H9 (cell line): Measurements from ENCODE around the gene TMEM184A. TPM values are rescaled to one million over a fixed set of nuclear protein-coding genes. Genes with fewer than 3 reads are reported as not detected.

ENCODE experiments used
- DNase-seq: peaks from one replicate; pipeline ENCODE4 v3.0.0-alpha.2; 2017
- H2AFZ ChIP-seq: one replicate; pipeline ENCODE4 v1.6.1; 2013; ENCODE audit warnings: mild to moderate bottlenecking, low read length, control low read depth, moderate library complexity
- H2AK5ac ChIP-seq: 2 replicates; pipeline ENCODE4 v1.6.1; 2013; ENCODE audit warnings: low read length, control low read depth, mixed read lengths; ENCODE audit not compliant: insufficient read length
- H2BK120ac ChIP-seq: one replicate; pipeline ENCODE4 v1.6.1; 2013; ENCODE audit warnings: low read depth, mild to moderate bottlenecking, low read length, control low read depth, inconsistent platforms; ENCODE audit not compliant: poor library complexity, severe bottlenecking
- H2BK12ac ChIP-seq: 2 replicates; pipeline ENCODE4 v1.6.1; 2013; ENCODE audit warnings: low read length, control low read depth, mixed read lengths, low read depth; ENCODE audit not compliant: insufficient read length
- H2BK15ac ChIP-seq: 2 replicates; pipeline ENCODE4 v1.6.1; 2013; ENCODE audit warnings: low read depth, low read length, control low read depth
- H2BK20ac ChIP-seq: one replicate; pipeline ENCODE4 v1.6.1; 2013; ENCODE audit warnings: low read depth, mild to moderate bottlenecking, low read length, control low read depth, inconsistent platforms; ENCODE audit not compliant: poor library complexity, severe bottlenecking
- H2BK5ac ChIP-seq: 2 replicates; pipeline ENCODE4 v1.6.1; 2013; ENCODE audit warnings: low read length, control low read depth, mixed read lengths; ENCODE audit not compliant: insufficient read length
- H3K14ac ChIP-seq: 2 replicates; pipeline ENCODE4 v1.6.1; 2013; ENCODE audit warnings: low read length, control low read depth; ENCODE audit not compliant: insufficient read depth
- H3K18ac ChIP-seq: 2 replicates; pipeline ENCODE4 v1.6.1; 2013; ENCODE audit warnings: low read depth, mild to moderate bottlenecking, mixed read lengths, low read length, control low read depth; ENCODE audit not compliant: insufficient read length
- H3K23ac ChIP-seq: 2 replicates; pipeline ENCODE4 v1.6.1; 2013; ENCODE audit warnings: low read length, control low read depth, mixed read lengths, low read depth; ENCODE audit not compliant: insufficient read length
- H3K23me2 ChIP-seq: 2 replicates; pipeline ENCODE4 v1.6.1; 2013; ENCODE audit warnings: low read depth, mild to moderate bottlenecking, mixed read lengths, low read length, control low read depth; ENCODE audit not compliant: insufficient read length, poor library complexity, severe bottlenecking
- H3K27ac ChIP-seq: 2 replicates; pipeline ENCODE4 v1.5.1; 2013; ENCODE audit warnings: low read length, control low read depth, mixed read lengths, low read depth; ENCODE audit not compliant: insufficient read length
- H3K27me3 ChIP-seq: 2 replicates; pipeline ENCODE4 v1.6.1; 2013; ENCODE audit warnings: low read length, control low read depth, inconsistent platforms; ENCODE audit not compliant: insufficient read depth
- H3K4ac ChIP-seq: 2 replicates; pipeline ENCODE4 v1.6.1; 2013; ENCODE audit warnings: low read depth, mild to moderate bottlenecking, control low read depth, inconsistent platforms, low read length, moderate library complexity
- H3K4me1 ChIP-seq: 2 replicates; pipeline ENCODE4 v1.6.1; 2013; ENCODE audit warnings: low read length, control low read depth, inconsistent platforms; ENCODE audit not compliant: insufficient read depth
- H3K4me2 ChIP-seq: 2 replicates; pipeline ENCODE4 v1.6.1; 2013; ENCODE audit warnings: low read length, control low read depth, mixed read lengths; ENCODE audit not compliant: insufficient read length, insufficient read depth
- H3K56ac ChIP-seq: 2 replicates; pipeline ENCODE4 v1.6.1; 2013; ENCODE audit warnings: low read depth, mild to moderate bottlenecking, mixed read lengths, low read length, control low read depth; ENCODE audit not compliant: insufficient read length
- H3K79me1 ChIP-seq: 2 replicates; pipeline ENCODE4 v1.6.1; 2013; ENCODE audit warnings: low read depth, mild to moderate bottlenecking, moderate library complexity, low read length, control low read depth, inconsistent platforms; ENCODE audit not compliant: insufficient read depth, poor library complexity, severe bottlenecking
- H3K79me2 ChIP-seq: 2 replicates; pipeline ENCODE4 v1.6.1; 2013; ENCODE audit warnings: low read length, control low read depth, inconsistent platforms; ENCODE audit not compliant: insufficient read depth
- H3K9ac ChIP-seq: 2 replicates; pipeline ENCODE4 v1.6.1; 2013; ENCODE audit warnings: low read length, control low read depth, mixed read lengths; ENCODE audit not compliant: insufficient read length; ENCODE audit errors: extremely low read depth
- H3K9me3 ChIP-seq: one replicate; pipeline ENCODE4 v1.6.1; 2013; ENCODE audit warnings: low read depth, low read length, inconsistent platforms; ENCODE audit not compliant: control insufficient read depth
- H3T11ph ChIP-seq: one replicate; pipeline ENCODE4 v1.6.1; 2013; ENCODE audit warnings: mild to moderate bottlenecking, low read length, control low read depth, inconsistent platforms
- H4K20me1 ChIP-seq: one replicate; pipeline ENCODE4 v1.6.1; 2013; ENCODE audit not compliant: control insufficient read depth, insufficient read length, insufficient read depth
- H4K5ac ChIP-seq: 2 replicates; pipeline ENCODE4 v1.6.1; 2013; ENCODE audit warnings: low read depth, mild to moderate bottlenecking, mixed read lengths, low read length, control low read depth; ENCODE audit not compliant: insufficient read length
- H4K8ac ChIP-seq: replicated peaks from 2 replicates; pipeline ENCODE4 v1.6.1; 2013; ENCODE audit warnings: low read length, control low read depth, mixed read lengths, low read depth; ENCODE audit not compliant: insufficient read length
- H4K91ac ChIP-seq: 2 replicates; pipeline ENCODE4 v1.6.1; 2013; ENCODE audit warnings: low read depth, mild to moderate bottlenecking, moderate library complexity, mixed read lengths, low read length, control low read depth; ENCODE audit not compliant: insufficient read length
- H3K27ac Mint-ChIP-seq, 3 experiments: 2 replicates in 2 of 3; 3 replicates in 1 of 3; pipeline ENCODE4 v1.8.0; 2020 to 2021; ENCODE audit warnings: mixed read lengths in 3 of 3, mild to moderate bottlenecking in 1 of 3, moderate library complexity in 1 of 3
- H3K27me3 Mint-ChIP-seq: 2 replicates; pipeline ENCODE4 v1.8.0; 2021; ENCODE audit warnings: low read depth, mild to moderate bottlenecking, moderate library complexity, mixed read lengths
- H3K36me3 Mint-ChIP-seq, 3 experiments: 2 replicates in 2 of 3; 3 replicates in 1 of 3; pipeline ENCODE4 v1.8.0; 2020 to 2021; ENCODE audit warnings: low read depth in 3 of 3, mixed read lengths in 3 of 3; ENCODE audit not compliant: insufficient read depth in 1 of 3
- H3K4me1 Mint-ChIP-seq, 2 experiments: 2 replicates each; pipeline ENCODE4 v1.8.0; 2020; ENCODE audit warnings: mixed read lengths in 2 of 2
- H3K4me3 Mint-ChIP-seq, 2 experiments: 2 replicates in 1 of 2; 3 replicates in 1 of 2; pipeline ENCODE4 v1.8.0; 2020 to 2021; ENCODE audit warnings: mild to moderate bottlenecking in 2 of 2, mixed read lengths in 2 of 2, moderate library complexity in 1 of 2
- H3K9me3 Mint-ChIP-seq, 2 experiments: 2 replicates in 1 of 2; 3 replicates in 1 of 2; pipeline ENCODE4 v1.8.0; 2020; ENCODE audit warnings: mild to moderate bottlenecking in 2 of 2, mixed read lengths in 2 of 2, moderate library complexity in 1 of 2
- WGBS: extraction: QIAGEN DNeasy Blood & Tissue Kit; methylation state at CpG from one replicate; pipeline ENCODE4 v1.1.7; 2013; ENCODE audit warnings: missing lambda C conversion rate, low lambda C conversion rate, mixed read lengths; ENCODE audit not compliant: insufficient read length; ENCODE audit errors: extremely low coverage; 5-methylcytosine and 5-hydroxymethylcytosine counted together
- total RNA-seq: library from RNA; stranded (reverse); gene quantifications from 2 replicates; pipeline ENCODE4 v1.2.1, GENCODE V29; 2021
- TF ChIP-seq, protein P1 (sequence below): fragments of 200-600 bp; sonication (generic); conservative IDR thresholded peaks from 3 replicates; pipeline ENCODE4 v1.8.0; 2021; ENCODE audit warnings: antibody characterized with exemption, mild to moderate bottlenecking

The TMEM184A gene
- total RNA-seq, 1 experiment from 2014 or later: 1.3 TPM

GRCh38 chr7:1599640-1600395 is 43.8 kb upstream of the TMEM184A start:
- Mint-ChIP-seq H3K27ac (peak overlapping the region in 1 of 3 experiments; percentile 55; a peak in 1 of 7 replicates), H3K9me3 (no peaks in the 10 kb centered on the region)
- H3K23me2 ChIP-seq: no peaks in the 10 kb centered on the region

More at GRCh38 chr7:1599640-1600395, 43.8 kb upstream of the TMEM184A start:
- H4K5ac ChIP-seq: no peak overlapping the region
- H3K9me3 ChIP-seq: no peaks in the 10 kb centered on the region
- no peak overlapping the region for H3K9ac ChIP-seq
- no peaks in the 10 kb centered on the region for H3K79me2 ChIP-seq
- H3T11ph ChIP-seq: no peak overlapping the region
- Mint-ChIP-seq H3K4me1 (peaks cover 0 to 3% of the 10 kb centered on the region in 2 experiments; a peak in 1 of 4 replicates), H3K36me3 (no peaks in the 10 kb centered on the region), H3K4me3 (no peak overlapping the region), H3K27me3 (peaks cover 7% of the 10 kb centered on the region)
- WGBS: no CpG with 5 or more reads among the region's 29 CpGs
- no peak overlapping the region for H2AFZ ChIP-seq
- no peak overlapping the region for H2BK12ac ChIP-seq
- no peak overlapping the region; the same call in 1 of the 2 replicates for H3K14ac ChIP-seq
- H3K27ac ChIP-seq: no peak overlapping the region
- DNase-seq: no peak
- H3K79me1 ChIP-seq: no peaks in the 10 kb centered on the region
- TF ChIP-seq, protein P1, sequence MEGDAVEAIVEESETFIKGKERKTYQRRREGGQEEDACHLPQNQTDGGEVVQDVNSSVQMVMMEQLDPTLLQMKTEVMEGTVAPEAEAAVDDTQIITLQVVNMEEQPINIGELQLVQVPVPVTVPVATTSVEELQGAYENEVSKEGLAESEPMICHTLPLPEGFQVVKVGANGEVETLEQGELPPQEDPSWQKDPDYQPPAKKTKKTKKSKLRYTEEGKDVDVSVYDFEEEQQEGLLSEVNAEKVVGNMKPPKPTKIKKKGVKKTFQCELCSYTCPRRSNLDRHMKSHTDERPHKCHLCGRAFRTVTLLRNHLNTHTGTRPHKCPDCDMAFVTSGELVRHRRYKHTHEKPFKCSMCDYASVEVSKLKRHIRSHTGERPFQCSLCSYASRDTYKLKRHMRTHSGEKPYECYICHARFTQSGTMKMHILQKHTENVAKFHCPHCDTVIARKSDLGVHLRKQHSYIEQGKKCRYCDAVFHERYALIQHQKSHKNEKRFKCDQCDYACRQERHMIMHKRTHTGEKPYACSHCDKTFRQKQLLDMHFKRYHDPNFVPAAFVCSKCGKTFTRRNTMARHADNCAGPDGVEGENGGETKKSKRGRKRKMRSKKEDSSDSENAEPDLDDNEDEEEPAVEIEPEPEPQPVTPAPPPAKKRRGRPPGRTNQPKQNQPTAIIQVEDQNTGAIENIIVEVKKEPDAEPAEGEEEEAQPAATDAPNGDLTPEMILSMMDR: no peak
- H4K8ac ChIP-seq: no peak overlapping the region
- H2BK15ac ChIP-seq: no peak overlapping the region
- no peak overlapping the region for H2BK120ac ChIP-seq
- H3K4me2 ChIP-seq: no peak overlapping the region
- H2BK20ac ChIP-seq: no peak overlapping the region
- H3K23ac ChIP-seq: no peak overlapping the region
- no peaks in the 10 kb centered on the region for H3K27me3 ChIP-seq
- H2BK5ac ChIP-seq: no peak overlapping the region
- no peaks in the 10 kb centered on the region for H4K20me1 ChIP-seq
- no peak overlapping the region for H4K91ac ChIP-seq
- no peaks in the 10 kb centered on the region for H3K4me1 ChIP-seq
- no peak overlapping the region for H2AK5ac ChIP-seq
- H3K18ac ChIP-seq: no peak overlapping the region
- H3K56ac ChIP-seq: no peak overlapping the region
- no peak overlapping the region for H3K4ac ChIP-seq
